H7 (cell line): ENCODE data around the gene TRAPPC5. TPM values are rescaled to one million over a fixed set of nuclear protein-coding genes. Genes with fewer than 3 reads are reported as not detected.

Source experiments
- DNase-seq: peaks from one replicate; pipeline ENCODE4 v3.0.0; 2012
- H3K27me3 ChIP-seq: 2 replicates; pipeline ENCODE4 v1.6.0; 2011; ENCODE audit warnings: mild to moderate bottlenecking, low read length; ENCODE audit not compliant: control insufficient read depth, insufficient read depth
- H3K36me3 ChIP-seq: replicated peaks from 2 replicates; pipeline ENCODE4 v1.5.1; 2011; ENCODE audit warnings: low read length; ENCODE audit not compliant: control insufficient read depth, insufficient read depth
- H3K4me3 ChIP-seq: 2 replicates; pipeline ENCODE4 v1.5.1; 2011; ENCODE audit warnings: low read depth, mild to moderate bottlenecking, control low read depth, low read length, moderate library complexity; ENCODE audit not compliant: insufficient read depth
- total RNA-seq: library from RNA; depleted of rRNA; stranded (reverse); fragments of >200 nt; shearing (Covaris generic); gene quantifications from 2 replicates; pipeline ENCODE4 v1.2.3, GENCODE V29; 2014

The TRAPPC5 gene
- total RNA-seq, 1 experiment from 2014 or later, result 137 TPM

- H3K4me3 ChIP-seq, result no peak within 1 kb of the TSS
- H3K27me3 ChIP-seq, result peaks cover 12% of the 10 kb centered on the region
- no peaks in the 10 kb centered on the region for H3K36me3 ChIP-seq
- no peak for DNase-seq
Observed at GRCh38 chr19:7676854-7677253, 3.8 kb upstream of the TRAPPC5 start, which contains the start of gene MCEMP1. TSS of gene MCEMP1 (plus strand) at chr19:7677090. CDS start at chr19:7677121, 31 bp downstream.

DNA sequence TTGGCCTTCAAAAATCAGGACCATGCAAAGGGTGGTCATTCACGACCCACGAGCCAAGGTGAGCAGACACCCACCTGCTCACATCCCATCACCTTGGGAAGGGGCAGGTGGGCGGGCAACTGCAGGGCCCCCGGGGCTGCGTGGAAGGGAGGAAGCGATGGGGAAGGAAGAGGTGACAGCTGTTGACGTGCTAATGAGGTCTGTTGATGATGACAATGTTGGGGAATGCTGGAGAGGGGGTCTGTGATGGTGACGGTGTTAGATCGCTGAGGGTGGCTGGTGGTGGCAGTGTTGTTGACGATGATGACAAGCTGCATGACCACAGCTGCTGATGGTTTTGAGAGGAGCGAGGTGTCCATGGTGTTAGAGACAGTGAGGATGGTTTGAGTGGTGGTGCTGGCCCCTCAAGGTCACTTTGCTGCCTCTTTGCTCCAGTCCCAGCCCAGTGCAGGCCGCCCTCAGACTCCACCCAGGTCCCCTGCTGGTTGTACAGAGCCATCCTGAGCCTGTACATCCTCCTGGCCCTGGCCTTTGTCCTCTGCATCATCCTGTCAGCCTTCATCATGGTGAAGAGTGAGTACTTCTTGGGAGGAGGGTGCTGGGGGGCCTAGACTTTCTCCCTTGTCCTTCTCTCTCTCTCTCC, 2.8 kb upstream of the TRAPPC5 start:
- no peak overlapping the region; the same call in 1 of the 2 replicates for H3K4me3 ChIP-seq
- DNase-seq, result no peak
- peaks cover 7% of the 10 kb centered on the region; the same call in 1 of the 2 replicates for H3K27me3 ChIP-seq
- peaks cover 2% of the 10 kb centered on the region; the same call in 1 of the 2 replicates for H3K36me3 ChIP-seq

DNA sequence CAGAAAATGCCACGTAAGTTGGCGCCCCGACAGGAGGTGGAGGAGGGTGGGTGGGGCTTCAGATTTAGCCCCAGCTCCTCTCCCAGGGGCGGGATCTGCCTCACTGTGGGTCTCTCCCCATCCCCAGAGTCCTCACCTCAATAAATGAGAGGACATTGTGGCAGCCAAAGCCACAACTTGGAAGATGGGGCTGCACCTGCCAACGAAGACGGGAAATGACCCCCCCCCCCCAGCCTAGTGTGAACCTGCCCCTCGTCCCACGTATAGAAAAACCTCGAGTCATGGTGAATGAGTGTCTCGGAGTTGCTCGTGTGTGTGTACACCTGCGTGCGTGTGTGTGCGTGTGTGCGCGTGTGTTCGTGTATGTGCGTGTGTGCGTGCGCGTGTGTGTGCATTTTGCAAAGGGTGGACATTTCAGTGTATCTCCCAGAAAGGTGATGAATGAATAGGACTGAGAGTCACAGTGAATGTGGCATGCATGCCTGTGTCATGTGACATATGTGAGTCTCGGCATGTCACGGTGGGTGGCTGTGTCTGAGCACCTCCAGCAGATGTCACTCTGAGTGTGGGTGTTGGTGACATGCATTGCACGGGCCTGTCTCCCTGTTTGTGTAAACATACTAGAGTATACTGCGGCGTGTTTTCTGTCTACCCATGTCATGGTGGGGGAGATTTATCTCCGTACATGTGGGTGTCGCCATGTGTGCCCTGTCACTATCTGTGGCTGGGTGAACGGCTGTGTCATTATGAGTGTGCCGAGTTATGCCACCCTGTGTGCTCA, 1.5 kb upstream of the TRAPPC5 start:
- Histone ChIP-seq H3K27me3 (peaks cover 7% of the 10 kb centered on the region; the same call in 1 of the 2 replicates), H3K36me3 (peaks cover 5% of the 10 kb centered on the region), H3K4me3 (no peak overlapping the region)
- no peak for DNase-seq

DNA sequence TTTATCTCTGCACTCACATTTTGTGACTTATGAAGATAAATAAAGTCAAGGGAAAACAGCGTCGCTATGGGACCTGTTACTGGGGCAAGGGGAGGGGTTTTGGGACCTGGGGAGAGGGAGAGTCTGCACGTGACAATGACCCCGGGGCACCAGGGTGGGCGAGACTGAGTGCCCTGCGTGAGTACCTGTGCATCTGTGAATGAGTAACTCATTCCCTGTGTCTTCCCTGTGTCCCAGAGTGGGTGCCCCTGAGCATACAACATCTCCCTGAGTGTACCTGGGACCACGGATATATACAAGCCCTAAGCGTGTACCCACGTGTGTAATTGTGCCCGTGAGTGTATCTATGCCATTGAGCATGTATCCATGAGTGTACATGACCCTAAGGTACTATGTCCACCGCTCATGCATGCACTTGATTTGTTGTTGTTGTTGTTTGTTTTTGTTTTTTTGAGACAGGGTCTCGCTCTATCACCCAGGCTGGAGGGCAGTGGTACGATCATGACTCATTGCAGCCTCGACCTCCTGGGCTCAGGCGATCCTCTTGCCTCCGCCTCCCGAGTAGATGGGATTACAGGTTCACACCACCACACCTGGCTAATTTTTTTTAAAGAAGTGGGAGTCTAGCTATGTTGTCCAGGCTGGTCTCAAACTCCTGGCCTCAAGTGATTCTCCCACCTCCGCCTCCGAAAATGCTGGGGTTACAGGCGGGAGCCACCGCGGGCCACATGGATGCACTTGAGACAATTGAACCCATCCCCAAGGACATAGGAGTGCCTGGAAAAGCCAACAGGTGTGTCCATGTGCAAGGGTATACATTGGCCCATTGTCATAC, 645 bp upstream of the TRAPPC5 start:
- DNase-seq, result no peak
- peak overlapping the region; percentile 18; the same call in 1 of the 2 replicates for H3K4me3 ChIP-seq
- peaks cover 7% of the 10 kb centered on the region; the same call in 1 of the 2 replicates for H3K27me3 ChIP-seq
- peaks cover 5% of the 10 kb centered on the region for H3K36me3 ChIP-seq

DNA sequence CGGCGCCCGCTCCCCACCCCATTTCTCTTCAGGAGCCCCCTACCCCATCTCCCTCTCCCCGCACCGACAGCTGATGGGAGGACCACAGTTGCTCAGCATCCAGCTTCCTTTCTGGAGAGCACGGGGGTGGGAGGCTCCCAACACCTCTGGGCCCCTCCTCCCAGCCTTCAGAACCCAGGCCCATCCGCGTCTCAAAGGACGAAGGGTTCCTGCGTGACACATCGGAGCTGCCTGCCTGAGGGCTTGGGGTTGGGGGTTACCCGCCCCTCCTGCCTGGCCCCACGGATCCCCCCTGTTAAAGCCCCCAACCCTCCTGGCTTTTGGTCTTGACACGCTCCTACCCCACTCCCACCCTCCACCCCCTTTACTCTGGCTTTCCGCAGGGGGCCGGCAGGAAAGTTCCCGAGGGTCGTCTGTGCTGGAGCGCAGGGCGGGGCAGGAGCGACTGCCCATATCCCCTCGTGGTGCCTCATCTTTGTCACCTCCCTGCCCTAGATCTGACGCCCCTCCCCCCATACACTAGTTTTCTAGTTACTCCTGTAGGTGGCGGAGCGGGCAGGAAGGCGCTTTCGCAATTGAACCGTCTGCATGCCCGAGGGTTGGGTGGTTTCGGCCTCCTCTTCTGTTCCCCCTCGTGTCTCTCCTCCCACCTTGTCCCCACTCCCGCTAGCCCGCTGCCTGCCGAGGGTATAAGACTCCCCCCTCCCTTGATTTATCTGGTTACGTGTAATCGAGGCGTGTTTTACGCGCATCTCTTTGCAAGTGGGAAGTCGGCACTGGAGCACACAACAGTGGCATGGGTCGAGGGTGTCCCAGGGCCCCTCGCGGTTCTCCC, 924 bp downstream of the TRAPPC5 start:
- Histone ChIP-seq H3K36me3 (peaks cover 5% of the 10 kb centered on the region), H3K4me3 (peak overlapping the region; percentile 92), H3K27me3 (peaks cover 7% of the 10 kb centered on the region; the same call in 1 of the 2 replicates)
- DNase-seq, result peak; percentile 95

- peak; percentile 79 for DNase-seq
- Histone ChIP-seq H3K36me3 (peaks cover 5% of the 10 kb centered on the region), H3K4me3 (no peak overlapping the region), H3K27me3 (peaks cover 7% of the 10 kb centered on the region; the same call in 1 of the 2 replicates)
Observed at GRCh38 chr19:7682175-7682855, 1.7 kb downstream of the TRAPPC5 start.

GRCh38 chr19:7685546-7686445, 5.2 kb downstream of the TRAPPC5 start:
- DNase-seq, result peak; percentile 73
- H3K36me3 ChIP-seq, result peaks cover 5% of the 10 kb centered on the region
- peak overlapping the region; percentile 15; the same call in 1 of the 2 replicates for H3K4me3 ChIP-seq
- no peaks in the 10 kb centered on the region for H3K27me3 ChIP-seq

- DNase-seq, result no peak
- Histone ChIP-seq H3K4me3 (no peak overlapping the region), H3K27me3 (no peaks in the 10 kb centered on the region), H3K36me3 (peaks cover 5% of the 10 kb centered on the region)
Observed at GRCh38 chr19:7687177-7687576, 6.5 kb downstream of the TRAPPC5 start.

DNA sequence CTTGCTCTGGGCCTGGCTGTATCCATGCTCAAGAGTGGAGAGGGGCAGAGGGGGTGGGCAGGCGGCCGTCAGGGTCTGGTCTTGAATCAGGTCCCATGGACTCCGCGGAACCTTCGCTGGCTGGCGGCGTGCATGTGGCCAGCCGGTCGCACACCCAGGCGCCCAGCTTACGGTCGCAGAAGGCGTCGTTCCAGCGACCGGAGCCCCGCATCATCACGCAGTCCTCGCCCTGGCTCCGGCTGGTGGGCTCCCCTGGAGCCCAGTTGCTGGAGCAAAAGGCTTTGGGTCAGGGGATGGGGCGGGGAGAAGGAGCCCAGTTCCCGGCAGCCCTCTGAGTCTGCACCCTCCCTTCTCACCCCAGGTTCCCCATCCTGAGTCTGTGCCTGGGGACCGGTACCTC, 8.5 kb downstream of the TRAPPC5 start:
- Histone ChIP-seq H3K36me3 (no peaks in the 10 kb centered on the region), H3K27me3 (no peaks in the 10 kb centered on the region), H3K4me3 (no peak overlapping the region)
- no peak for DNase-seq

DNA sequence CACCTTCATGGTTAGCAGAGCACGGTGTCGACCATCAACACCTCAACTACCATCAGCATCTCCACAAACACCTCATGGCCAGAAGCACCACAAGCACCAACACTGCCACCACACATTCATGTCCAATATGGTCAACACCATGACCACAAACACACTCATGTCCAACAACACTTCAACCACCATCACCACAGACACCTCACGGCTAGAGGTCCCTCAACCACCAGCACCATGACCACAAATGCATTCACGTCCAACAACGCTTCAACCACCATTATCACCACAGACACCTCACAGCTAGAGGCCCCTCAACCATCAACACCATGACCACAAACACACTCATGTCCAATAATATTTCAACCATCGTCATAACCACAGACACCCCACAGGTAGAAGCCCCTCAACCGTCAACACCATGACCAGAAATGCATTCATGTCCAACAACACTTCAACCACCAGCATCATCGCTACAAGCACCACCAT, 10.2 kb downstream of the TRAPPC5 start:
- H3K27me3 ChIP-seq, result no peaks in the 10 kb centered on the region

DNA sequence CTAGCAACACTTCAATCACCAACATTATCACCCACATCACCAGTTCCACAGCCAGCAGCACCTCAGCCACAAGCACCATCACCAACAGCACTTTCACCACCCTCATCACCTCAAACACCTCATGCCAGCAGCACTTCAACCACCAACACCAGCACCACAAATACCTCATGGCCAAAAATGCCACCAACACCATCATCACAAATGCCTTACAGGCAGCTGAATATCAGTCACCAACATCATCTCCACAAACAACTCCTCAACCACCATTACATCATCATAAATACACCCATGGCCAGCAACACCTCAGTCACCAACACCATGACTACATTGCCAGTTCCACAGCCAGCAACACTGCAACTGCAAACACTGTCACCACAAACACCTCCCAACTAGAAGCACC, 10.9 kb downstream of the TRAPPC5 start:
- Histone ChIP-seq H3K4me3 (no peak overlapping the region), H3K27me3 (no peaks in the 10 kb centered on the region), H3K36me3 (no peaks in the 10 kb centered on the region)
- DNase-seq, result no peak

More for the DNA sequence above, 10.2 kb downstream of the TRAPPC5 start:
- H3K36me3 ChIP-seq, result no peaks in the 10 kb centered on the region
- no peak overlapping the region for H3K4me3 ChIP-seq
- no peak for DNase-seq

DNA sequence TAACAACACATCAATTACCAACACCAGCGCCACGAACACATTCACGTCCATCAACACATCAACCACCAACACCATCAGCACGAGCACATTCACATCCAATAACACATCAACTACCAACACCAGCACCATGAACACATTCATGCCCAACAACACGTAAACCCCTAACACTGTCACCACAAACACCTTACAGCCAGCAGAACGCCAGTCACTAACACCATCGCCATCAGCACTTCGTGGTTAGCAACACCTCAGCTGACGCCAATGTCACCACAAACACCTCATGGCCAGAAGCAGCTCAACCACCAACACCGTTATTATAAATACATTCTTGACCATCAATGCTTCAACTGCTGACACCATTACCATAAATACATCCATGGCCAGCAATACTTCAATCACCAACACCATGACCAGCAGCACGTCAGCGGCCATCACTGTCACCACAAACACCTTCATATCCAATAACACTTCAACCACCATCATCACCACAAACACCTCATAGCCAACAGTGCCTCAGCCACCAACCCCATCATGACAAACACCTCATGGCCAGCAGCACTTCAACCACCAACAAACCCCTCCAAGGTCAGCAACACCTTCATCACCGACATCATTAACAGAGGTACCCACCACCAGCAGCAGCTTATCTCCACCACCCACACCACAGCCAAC, 11.9 kb downstream of the TRAPPC5 start:
- Histone ChIP-seq H3K36me3 (no peaks in the 10 kb centered on the region), H3K4me3 (no peak overlapping the region), H3K27me3 (no peaks in the 10 kb centered on the region; the same call in 1 of the 2 replicates)
- DNase-seq, result no peak
